Activated naive CD4-positive, alpha-beta T cell (primary cell): ENCODE results near the gene SPEM2.
A peak's percentile ranks its signal among the peaks of the same experiment; 100 is the strongest.

Experiments
- DNase-seq, 4 experiments: peaks; one replicate each; lab custom pipeline; 2025; lab: John Stamatoyannopoulos, UW

SPEM2 gene

DNA sequence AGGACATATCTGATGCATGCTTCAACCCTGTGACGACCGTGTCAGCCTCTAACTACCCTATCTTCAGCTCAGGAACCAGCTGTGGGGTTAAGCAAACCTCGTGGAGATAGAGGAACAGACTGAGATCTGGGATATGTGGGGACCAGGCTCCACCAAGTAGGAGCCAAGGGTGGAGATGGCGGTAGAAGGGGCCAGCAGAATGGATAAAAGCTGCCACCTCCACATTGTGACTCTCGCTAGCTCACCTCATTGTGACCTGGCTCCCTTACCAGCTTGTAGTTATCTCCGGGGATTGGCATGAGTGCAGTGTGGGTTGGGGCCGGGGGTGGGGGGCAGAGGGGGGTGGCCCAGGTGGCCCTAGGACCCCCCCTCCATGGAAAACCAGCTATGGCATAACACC lies at the start of gene SPEM2:
Gene SPEM2 (plus strand): TSS at position 301 of the 400 bp plus-strand sequence. CDS start 73 bp downstream, at position 374.
- DNase-seq = no peak

DNA sequence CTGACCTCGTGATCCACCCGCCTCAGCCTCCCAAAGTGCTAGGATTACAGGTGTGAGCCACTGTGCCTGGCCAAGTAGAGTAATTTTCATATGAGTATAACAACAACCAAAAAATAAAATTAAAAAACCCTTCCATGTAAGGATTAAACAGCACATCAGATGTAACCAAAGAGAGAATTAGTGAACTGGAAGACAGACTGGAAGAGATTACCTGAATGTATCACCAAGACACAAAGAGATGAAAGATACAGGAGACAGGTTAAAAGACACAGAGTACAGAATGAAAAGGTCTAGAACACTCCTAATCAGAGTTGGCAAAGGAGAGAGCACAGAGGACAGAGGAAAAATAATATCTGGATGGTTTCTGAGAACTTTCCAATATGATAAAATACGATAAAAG lies 46.3 kb upstream of the SPEM2 start:
- no peak for DNase-seq

DNA sequence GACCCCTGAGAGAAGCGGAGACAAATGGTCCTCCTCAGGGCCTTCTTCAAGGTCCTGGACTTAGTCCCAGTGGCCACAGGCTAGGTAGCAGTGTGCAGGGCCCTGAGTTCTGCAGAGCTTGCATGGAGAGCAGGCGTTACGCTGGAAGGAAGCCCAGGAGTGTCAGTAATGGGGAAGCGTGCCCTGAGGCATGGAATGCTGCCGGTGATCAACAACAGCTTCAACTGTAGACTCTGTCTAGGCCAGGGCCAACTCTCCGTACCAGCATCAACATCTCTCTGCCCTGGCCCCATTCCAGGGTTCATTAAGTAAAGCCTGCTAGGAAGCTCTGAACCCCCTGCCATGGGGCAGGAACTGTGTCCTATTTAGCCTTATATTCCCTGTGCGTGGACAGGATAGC lies 45.1 kb upstream of the SPEM2 start:
- DNase-seq = no peak

DNA sequence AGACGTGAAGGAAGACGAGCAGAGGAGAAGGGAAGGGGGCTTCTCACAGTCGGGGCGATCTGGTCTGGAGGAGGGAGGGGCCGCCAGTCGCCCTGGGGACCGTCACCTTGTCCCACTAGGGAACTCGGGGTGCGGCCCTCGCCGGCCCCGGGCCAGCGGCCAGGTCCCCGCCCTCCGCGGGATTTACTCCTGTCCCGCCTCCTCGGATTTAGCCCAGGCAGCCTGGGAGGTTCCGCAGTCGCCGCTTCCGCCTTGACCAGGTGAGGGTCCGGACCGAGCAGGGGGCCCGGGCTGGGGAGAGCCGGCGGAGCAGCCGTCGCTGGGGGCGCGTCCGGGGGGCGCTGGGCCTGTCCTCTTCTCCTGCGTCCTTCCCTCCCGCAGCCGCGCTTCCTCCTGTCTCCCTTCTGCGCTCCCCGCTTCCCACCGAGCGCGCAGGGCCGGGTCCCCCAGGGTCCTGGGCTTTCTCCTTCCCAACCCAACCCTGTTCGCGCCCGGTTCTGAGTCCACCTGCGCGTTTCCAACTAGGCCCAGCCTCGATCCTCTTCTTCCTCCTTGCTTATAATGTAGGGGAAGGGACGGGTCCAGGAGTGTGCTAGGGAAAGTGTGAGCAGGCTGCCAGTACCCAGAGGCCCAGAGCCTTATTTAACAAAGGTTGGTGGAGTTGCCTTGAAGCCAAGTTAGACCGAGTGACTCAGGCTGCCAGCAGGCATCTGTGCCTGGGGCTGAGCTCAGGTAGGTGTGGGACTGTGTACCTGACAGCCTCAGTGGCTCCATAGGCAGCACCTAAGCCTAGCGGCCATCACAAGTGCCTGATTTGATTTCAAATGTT lies 44.3 kb upstream of the SPEM2 start, which contains the start of gene TNK1:
Gene TNK1 (plus strand): TSS at position 235 of the 829 bp plus-strand sequence. CDS start 1,838 bp downstream, outside the sequence.
- no peak for DNase-seq

DNA sequence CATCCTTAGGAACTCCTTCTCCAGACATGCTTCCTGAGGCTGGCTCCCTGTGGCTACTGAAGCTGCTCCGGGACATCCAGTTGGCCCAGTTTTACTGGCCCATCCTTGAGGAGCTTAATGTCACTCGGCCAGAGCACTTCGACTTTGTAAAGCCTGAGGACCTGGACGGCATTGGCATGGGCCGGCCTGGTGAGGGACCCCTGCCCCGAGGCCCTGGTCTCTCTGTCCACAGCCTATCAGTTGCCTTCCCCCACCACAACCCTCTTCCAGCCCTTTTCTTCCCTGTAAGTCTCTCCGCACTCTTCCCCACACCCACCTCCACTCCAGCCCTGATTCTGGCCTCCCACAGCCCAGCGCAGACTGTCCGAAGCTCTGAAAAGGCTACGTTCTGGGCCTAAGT lies 42.5 kb upstream of the SPEM2 start:
- no peak for DNase-seq

DNA sequence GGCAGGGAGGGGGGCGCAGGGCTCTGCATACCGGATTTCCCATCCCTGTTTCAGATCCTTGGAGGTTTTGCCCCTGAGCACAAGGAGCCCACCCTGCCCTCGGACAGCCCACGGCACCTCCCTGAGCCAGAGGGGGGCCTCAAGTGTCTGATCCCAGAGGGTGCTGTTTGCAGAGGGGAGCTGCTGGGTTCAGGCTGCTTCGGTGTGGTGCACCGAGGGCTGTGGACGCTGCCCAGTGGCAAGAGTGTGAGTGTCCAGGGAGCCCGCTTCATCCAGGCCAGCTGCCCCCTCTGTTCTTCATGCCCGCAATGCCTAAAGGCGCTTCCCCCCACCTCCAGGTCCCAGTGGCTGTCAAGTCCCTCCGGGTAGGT lies 42.1 kb upstream of the SPEM2 start:
- DNase-seq = no peak

DNA sequence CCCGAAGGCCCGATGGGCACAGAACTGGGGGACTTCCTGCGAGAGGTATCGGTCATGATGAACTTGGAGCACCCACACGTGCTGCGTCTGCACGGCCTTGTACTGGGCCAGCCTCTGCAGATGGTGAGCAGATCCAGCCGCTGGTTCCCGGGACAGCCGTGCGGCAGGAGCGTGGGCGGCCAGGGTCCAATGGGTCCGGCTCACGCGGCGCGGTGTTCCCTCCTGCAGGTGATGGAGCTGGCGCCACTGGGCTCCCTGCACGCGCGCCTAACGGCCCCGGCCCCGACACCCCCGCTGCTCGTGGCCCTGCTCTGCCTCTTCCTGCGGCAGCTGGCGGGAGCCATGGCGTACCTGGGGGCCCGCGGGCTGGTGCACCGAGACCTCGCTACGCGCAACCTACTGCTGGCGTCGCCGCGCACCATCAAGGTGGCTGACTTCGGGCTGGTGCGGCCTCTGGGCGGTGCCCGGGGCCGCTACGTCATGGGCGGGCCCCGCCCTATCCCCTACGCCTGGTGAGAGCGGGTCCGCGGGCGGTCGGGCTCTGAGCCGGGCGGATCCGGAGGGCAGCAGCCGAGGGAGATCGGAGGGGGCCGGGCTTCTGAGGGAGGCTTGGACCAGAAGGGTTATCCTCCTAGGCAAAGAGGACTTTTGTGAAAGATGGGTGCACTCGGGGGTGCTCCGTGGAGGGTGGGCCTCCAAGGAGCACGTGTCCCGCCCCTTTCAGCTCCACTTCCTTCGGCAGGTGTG lies 41.5 kb upstream of the SPEM2 start:
- DNase-seq = peak; percentile 35 to 75 (median 60)

DNA sequence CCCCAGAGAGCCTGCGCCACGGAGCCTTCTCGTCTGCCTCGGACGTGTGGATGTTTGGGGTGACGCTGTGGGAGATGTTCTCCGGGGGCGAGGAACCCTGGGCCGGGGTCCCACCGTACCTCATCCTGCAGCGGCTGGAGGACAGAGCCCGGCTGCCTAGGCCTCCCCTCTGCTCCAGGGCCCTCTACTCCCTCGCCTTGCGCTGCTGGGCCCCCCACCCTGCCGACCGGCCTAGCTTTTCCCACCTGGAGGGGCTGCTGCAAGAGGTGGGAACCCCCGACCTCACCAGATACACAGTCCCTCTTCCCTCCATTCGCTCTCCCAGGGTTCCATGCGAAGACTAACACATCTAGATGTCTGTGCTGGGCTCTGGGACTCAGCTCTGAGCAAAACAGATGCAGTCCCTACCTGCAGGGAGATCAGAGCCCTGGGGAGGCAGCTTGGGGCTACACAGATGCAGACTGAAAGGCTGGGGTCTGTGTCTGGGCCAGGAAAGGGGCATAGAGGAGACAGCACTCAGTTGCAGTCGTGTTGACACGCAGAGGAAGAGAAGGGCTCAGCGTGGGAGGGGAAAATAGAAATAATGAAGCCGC lies 40.8 kb upstream of the SPEM2 start:
- no peak for DNase-seq

DNA sequence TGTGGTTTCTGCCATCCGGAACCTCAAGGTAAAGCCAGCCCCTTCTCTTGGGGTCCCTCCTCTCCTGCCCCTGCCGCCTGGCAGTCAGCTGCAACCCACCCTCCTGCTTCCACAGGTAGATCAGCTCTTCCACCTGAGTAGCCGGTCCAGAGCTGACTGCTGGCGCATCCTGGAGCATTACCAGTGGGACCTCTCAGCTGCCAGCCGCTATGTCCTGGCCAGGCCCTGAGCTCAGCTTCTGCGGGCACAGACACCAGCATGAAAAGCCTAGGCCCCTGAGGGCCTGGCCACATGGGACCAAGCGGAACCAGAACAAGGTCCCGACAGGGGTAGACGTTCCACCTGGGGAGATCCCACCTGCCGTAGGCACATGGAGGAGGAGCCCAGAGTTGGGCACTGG lies 36.6 kb upstream of the SPEM2 start:
- no peak for DNase-seq

DNA sequence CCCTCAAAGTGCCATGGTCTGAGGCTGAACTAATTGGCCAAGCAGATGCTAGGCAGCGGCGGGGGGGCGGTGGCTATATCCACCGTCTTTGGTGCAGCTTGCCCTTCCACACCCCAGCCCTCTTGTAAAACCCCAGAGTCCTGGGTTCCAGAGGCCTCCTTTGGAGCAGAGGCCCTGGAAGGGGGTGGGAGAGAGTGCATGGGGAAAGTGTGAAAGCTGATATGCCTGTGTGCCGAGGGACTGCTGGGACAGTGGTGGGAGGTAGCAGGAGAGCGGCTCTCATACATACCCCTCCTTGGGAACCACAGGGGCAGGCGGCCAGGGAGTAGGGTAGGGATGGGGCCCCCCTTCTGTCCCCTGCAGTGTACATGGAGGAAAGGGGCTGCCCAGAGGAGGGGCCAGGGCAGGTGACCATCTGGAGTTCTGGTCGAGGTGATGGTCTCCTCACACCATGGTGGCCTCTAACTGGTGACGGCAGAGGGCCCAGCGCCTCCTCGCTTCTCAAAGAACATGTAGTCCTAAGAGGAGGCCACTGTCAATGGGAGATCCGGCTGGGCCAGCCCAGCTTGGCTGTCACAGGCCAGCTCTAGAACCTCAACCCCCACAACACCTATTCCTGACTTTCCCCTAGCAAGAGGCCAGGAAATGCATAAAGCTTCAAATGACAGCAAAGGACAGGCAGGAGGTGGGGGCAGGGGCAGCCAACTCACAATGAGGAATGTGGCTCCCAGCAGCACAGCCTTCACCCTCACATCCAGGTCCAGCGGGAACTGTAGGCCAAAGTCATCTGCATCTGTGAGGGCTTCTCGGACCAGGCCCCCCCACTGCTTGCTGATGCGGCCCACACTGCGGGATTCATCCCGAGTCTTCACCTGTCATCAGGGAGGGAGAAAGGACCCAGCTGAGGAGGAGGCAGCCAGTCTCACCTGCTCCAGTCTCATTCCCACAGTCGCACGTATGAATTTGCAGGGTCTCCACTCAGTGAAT lies 35.2 kb upstream of the SPEM2 start:
- DNase-seq = no peak

DNA sequence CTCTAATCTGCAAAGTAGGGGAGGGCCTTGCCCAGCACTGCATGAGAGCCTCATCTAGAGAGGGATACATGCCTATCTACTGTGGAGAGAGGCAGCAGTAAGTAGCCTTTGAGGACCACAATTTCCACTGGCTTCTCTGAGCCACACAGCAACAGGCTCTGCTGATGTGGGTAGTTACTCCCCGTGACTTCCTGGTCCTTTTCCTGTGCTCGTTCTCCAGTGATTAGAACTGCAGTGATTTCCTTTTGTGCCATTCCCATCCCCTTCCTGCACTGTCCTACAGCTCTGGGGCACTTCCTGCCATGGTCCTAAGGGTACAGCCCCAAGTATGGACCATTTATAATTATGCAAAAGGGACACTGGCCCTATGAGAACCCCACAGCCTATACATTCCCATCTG lies 34.1 kb upstream of the SPEM2 start:
- DNase-seq = no peak

DNA sequence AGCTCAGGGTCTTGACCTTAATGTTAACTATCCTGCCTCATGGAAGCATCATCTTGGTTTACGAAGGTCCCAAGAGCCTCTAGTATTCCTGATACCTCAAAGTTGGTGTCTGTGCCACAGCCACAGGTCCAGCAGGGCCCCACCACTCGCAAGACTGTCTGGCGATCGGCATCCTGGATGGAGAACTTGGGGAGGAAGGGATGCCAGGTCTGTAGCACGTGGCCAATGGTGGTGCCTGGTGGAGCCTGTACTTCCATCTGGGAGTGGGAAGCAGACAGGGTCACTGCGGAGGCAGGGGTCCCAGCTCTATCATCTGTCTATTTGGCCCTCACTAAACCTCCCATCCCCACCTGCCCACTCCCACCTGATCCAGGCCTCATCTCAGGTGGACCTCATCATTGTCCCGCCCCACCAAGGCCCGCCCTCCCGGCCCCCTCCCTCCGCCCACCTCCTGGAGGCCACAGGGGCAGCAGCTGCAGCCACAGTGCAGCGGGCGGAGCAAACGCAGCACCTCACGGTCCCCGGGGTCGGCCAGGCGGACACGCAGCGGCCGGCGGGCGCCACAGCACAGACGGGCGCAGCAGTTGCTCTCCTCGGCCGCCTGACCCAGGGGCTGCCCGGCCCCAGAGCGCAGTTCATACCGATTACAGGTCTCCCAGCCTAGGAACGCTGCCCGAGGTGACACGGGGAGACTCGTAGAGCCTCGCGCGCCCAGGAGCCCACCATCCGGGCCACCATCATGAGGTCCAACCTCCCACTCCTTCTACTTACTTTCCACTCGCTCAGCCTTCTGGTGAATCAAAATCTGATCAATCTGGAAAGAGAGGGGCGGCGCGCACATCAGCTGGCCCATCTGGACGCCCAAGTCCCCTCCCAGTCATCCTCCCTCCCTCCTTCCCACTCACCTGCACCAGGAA lies 32.5 kb upstream of the SPEM2 start:
- no peak for DNase-seq

DNA sequence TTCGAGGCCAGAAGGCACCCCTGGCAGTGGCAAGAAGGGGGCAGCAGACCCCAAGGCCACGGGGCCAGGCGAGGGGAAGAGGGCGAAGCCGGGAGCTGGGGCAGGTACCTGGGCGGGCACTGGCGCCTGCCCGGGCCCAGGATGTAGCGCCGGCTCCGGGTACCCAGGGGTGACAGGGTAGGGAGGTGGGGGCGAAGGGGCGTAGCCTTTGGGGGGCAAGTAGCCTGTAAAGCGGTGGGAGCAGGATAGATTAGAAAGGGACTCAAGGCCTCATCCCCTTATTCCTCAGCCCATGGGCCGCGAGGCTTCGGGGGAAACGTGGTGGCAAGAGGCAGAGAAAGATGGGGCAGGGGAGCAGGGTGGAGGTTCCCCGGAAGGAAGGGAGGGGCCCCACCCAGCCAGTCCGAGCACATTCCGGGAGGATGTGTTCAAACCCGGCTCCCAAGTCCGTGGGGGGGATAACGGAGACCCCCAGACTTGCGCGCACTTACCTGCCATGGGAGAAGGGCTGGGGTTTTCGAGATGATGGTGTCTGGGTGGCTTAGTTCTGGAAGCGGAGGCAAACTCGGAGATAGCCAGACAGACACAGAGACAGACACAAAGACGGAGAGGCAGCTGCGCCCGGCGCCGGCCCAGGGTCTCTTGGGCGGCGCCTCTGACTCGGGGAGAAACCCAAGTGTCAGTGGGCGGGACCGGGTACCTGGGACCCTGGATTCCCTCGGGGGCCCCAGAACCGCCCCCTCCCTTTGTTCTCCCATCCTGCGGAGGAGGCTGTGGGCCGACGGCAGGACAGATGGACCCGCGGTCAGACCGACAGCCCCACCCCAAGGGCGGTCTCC lies 31.6 kb upstream of the SPEM2 start:
- DNase-seq = peak in 2 of 4 experiments; percentile 50 to 71

DNA sequence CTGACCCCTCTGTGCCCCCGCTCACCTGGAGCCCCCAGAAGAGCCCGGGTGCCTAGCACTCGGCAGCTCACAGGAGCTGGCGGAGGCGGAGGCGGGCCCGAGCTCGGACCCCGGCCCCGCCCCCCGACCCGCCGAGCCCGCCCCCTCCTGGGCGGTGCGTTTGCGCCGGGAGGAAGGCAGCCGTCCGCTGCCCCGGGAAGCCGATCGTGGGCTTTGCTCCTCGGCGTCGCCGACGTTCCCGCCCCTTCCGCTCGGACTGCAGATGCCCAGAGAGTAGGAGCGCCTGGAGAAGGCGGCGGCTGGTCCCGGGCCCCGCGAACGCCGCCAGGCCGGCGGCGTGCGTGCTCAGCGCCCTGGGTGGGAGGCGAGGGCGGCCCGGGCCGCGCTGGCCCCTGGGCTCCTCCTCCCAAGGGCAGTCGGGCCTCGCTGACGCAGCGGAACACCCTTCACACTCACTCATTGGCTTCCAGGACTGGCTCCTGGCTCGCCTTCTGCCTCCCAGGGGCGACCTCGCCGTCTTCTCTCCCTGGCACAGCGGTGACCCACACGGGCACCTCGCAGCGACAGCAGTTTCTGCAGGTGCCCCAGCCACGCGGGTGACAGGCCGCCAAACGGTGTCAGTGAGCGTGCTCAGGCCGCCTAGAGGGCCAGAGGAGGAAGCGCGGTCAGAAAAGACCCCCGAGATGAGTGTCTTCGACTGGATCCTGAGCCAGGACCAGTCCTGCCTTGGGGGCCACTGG lies 30.8 kb upstream of the SPEM2 start, which contains the start of gene PLSCR3:
Gene PLSCR3 (minus strand): TSS at position 74 of the 740 bp plus-strand sequence. CDS start 415 bp downstream, outside the sequence.
- peak; percentile 42 to 80 (median 62) for DNase-seq

DNA sequence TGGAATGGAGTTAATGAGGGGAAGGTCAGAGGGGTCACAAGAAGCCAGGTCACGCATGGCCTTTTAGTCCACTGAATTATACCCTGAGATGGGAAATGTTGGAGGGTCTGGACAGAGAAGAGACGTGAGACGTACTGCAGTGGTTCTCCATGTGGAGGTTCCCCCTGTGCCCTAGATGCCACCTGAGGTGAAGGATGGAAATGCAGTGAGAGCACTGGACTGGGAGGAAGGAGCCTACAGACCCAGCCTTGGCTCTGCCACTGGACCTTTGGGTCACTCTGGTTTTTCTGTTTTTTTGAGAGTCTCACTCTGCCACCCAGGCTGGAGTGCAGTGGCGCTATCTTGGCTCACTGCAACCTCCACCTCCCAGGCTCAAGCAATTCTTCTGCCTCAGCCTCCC lies 29.3 kb upstream of the SPEM2 start:
- DNase-seq = no peak

DNA sequence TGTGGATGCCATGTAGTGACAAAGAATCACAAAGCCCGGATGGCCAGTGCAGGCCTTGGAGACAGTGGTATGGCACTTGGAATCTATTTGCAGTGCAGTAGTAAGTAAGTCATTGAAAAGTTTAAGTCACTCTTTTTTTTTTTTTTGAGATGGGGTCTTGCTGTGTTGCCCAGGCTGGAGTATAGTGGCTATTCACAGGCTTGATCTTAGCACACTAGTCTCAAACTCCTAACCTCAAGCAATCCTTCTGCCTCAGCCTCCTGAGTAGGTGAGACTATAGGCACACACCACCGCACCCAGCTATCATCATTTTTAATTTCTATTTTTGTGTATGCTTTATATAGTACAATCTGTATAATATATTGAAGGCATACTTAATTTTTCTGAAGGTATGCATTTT lies 26.8 kb upstream of the SPEM2 start:
- no peak for DNase-seq

DNA sequence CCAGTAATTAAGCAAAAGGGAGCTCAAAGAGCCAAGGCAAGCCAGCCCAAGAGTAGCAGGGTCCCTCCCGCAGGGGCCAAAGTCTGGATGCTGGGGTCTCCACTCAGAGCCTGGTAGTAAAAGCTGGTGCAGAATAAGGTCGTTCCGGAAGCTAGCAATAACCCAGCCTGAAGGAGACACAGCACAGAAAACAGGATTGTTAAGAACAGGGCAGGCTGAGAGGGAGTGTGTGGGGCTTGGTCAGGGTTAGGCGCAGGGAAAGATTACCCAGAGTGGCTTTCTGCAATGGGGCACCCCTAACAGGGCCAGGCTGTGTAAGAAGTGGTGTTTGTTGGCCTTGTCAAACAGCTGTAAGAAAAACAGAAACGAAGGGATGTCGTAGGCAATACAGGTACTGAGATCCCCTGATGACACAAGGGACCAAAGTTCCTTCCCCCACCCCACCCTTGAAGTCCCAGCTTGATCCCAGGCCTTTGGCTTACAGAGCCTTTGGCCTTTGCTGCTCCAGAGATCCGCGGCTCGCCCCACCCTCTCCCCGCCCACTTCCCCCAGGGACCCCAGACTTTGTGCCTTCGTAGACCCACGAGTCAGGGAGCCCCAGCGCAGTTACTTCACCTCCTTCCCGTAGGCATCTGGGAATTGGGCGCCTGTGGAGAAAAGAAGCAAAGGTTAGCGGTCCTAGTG lies 22.2 kb upstream of the SPEM2 start:
- peak in 1 of 4 experiments; percentile 14 for DNase-seq

DNA sequence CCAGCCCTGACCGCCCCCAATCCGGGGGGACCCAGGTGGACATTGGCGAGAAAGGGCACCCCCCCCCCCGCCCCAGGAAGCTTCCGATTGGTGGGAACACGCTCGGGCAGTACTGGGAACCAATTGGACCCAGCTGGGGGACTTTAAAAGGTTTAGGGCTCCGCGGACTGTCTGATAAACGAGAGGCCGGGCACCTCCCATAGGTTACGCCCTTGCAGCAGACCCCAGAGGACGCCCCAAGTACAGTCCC lies 21.8 kb upstream of the SPEM2 start:
- DNase-seq = no peak
